ENCODE measurements around the gene IPO9.

DNA sequence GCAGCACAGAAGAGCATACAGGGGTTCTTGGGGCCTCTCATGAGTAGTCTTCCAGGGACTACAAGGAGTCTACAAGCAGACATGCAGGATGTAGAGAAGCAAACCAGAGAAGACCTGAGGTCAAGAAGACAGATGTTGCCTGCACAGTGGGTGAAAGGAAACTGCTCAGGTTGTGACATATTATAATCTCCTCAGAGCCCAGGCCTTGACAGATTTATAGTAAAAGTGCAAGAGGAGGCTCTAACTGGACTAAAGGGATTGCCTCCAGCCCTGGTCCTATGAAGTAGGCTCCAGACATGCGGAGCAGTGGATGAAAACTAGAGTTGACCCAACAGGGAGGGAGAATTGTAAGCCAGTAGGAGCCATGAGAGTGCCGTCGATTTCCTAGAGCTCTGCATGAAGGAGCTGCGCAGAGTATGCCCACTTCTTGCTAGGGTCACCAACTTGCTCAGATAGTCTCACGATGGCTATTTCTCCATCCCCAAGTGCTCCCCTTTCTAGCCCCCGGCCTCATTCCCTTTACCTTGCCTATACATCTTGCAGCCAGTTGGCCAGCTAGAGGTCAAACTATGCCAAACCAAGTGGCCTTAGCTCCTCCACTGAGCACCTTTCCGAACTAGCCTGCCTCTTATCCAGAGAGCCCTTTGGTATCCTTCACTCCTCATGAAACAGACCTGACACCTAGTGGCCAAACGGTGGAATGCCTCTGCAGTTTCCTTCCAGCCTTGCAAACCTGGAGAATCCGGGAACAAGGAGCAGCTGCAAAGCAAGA, 36.2 kb upstream of the IPO9 start:
- TF ChIP-seq, protein P1, sequence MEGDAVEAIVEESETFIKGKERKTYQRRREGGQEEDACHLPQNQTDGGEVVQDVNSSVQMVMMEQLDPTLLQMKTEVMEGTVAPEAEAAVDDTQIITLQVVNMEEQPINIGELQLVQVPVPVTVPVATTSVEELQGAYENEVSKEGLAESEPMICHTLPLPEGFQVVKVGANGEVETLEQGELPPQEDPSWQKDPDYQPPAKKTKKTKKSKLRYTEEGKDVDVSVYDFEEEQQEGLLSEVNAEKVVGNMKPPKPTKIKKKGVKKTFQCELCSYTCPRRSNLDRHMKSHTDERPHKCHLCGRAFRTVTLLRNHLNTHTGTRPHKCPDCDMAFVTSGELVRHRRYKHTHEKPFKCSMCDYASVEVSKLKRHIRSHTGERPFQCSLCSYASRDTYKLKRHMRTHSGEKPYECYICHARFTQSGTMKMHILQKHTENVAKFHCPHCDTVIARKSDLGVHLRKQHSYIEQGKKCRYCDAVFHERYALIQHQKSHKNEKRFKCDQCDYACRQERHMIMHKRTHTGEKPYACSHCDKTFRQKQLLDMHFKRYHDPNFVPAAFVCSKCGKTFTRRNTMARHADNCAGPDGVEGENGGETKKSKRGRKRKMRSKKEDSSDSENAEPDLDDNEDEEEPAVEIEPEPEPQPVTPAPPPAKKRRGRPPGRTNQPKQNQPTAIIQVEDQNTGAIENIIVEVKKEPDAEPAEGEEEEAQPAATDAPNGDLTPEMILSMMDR (IDR thresholded peaks at IDR 0.05): peak; percentile 89 to 99 (median 97)
- no peak for TF ChIP-seq POLR2A (IDR thresholded peaks at IDR 0.05)
- TF ChIP-seq EP300 (IDR thresholded peaks at IDR 0.05): no peak

Data from sigmoid colon (tissue), 4 donors.